Right lobe of liver (tissue), 4 donors: Measurements from ENCODE around the gene HCAR3.

ENCODE experiments used
- POLR2A ChIP-seq: fragments of 450-650 bp; IDR thresholded peaks from one replicate; pipeline ENCODE4 v1.6.1; 2017; ENCODE audit warnings: antibody characterized with exemption, mild to moderate bottlenecking
- TF ChIP-seq, protein P1 (sequence below), 4 donors: fragments of 200-600 bp in 3 of 4; fragments of 450-650 bp in 1 of 4; IDR thresholded peaks; one replicate each; pipeline versions ENCODE4 v1.5.1 to v1.8.0; 2016 to 2022; ENCODE audit warnings: antibody characterized with exemption in 4 of 4, mild to moderate bottlenecking in 2 of 4
- donor health status: DM: no; HTN: no; CAD: no.
- donor health status: DM: no; HTN: no; CAD: no.
- donor health status: DM: no; HTN: yes; CAD: no.

GRCh38 chr12:122732611-122733010, 16.0 kb upstream of the HCAR3 start:
- TF ChIP-seq, protein P1, sequence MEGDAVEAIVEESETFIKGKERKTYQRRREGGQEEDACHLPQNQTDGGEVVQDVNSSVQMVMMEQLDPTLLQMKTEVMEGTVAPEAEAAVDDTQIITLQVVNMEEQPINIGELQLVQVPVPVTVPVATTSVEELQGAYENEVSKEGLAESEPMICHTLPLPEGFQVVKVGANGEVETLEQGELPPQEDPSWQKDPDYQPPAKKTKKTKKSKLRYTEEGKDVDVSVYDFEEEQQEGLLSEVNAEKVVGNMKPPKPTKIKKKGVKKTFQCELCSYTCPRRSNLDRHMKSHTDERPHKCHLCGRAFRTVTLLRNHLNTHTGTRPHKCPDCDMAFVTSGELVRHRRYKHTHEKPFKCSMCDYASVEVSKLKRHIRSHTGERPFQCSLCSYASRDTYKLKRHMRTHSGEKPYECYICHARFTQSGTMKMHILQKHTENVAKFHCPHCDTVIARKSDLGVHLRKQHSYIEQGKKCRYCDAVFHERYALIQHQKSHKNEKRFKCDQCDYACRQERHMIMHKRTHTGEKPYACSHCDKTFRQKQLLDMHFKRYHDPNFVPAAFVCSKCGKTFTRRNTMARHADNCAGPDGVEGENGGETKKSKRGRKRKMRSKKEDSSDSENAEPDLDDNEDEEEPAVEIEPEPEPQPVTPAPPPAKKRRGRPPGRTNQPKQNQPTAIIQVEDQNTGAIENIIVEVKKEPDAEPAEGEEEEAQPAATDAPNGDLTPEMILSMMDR (IDR thresholded peaks at IDR 0.05), result no peak
- TF ChIP-seq POLR2A, result no peak
